DND-41 (cell line): ENCODE results near the gene ACE.

ENCODE experiments used
- ATAC-seq: fragments of 200-7000 bp; cut with Tn5 transposase; 3 replicates; pipeline ENCODE4 v1.9.1; 2021; ENCODE audit warnings: low read depth; ENCODE audit not compliant: insufficient read depth
- DNase-seq: peaks from one replicate; pipeline ENCODE4 v3.0.0-alpha.2; 2020
- H2AFZ ChIP-seq: 2 replicates; pipeline ENCODE4 v1.6.0; 2012; ENCODE audit warnings: low read depth, low read length
- H3K27ac ChIP-seq: 2 replicates; pipeline ENCODE4 v1.5.1; 2012; ENCODE audit warnings: low read length, inconsistent platforms
- H3K27me3 ChIP-seq: fragments of 200-600 bp; sonication (generic); 2 replicates; pipeline ENCODE4 v1.6.0; 2012; ENCODE audit warnings: low read length, mild to moderate bottlenecking, inconsistent platforms; ENCODE audit not compliant: insufficient read depth, poor library complexity
- H3K36me3 ChIP-seq: 2 replicates; pipeline ENCODE4 v1.5.1; 2012; ENCODE audit warnings: low read length, inconsistent platforms; ENCODE audit not compliant: insufficient read depth
- H3K4me1 ChIP-seq: 2 replicates; pipeline ENCODE4 v1.5.1; 2012; ENCODE audit warnings: mild to moderate bottlenecking, low read length; ENCODE audit not compliant: insufficient read depth
- H3K4me2 ChIP-seq: 2 replicates; pipeline ENCODE4 v1.6.0; 2012; ENCODE audit warnings: mild to moderate bottlenecking, moderate library complexity, low read length, inconsistent platforms; ENCODE audit not compliant: insufficient read depth
- H3K4me3 ChIP-seq, 2 experiments: fragments of 200-600 bp in 1 of 2; shearing (Covaris generic) in 1 of 2; 2 replicates each; pipeline ENCODE4 v1.5.1; 2012 to 2016; ENCODE audit warnings: inconsistent platforms in 2 of 2, low read length in 2 of 2, mild to moderate bottlenecking in 2 of 2, low read depth in 1 of 2, moderate library complexity in 1 of 2
- H3K79me2 ChIP-seq: 2 replicates; pipeline ENCODE4 v1.6.0; 2012; ENCODE audit warnings: low read length, inconsistent platforms; ENCODE audit not compliant: insufficient read depth
- H3K9ac ChIP-seq: 2 replicates; pipeline ENCODE4 v1.6.0; 2012; ENCODE audit warnings: low read depth, mild to moderate bottlenecking, inconsistent platforms, low read length, moderate library complexity
- H3K9me3 ChIP-seq: 2 replicates; pipeline ENCODE4 v1.5.1; 2012; ENCODE audit warnings: low read length, moderate library complexity, mild to moderate bottlenecking, inconsistent platforms; ENCODE audit not compliant: insufficient read depth, severe bottlenecking
- H4K20me1 ChIP-seq: 2 replicates; pipeline ENCODE4 v1.6.0; 2012; ENCODE audit warnings: low read length; ENCODE audit not compliant: insufficient read depth
- EZH2 ChIP-seq: IDR thresholded peaks from 3 replicates; pipeline ENCODE4 v1.6.1; 2012; ENCODE audit warnings: borderline replicate concordance, low read depth, mild to moderate bottlenecking, moderate library complexity, low read length, inconsistent platforms; ENCODE audit not compliant: severe bottlenecking
- TF ChIP-seq, protein P1 (sequence below): IDR thresholded peaks from 2 replicates; pipeline ENCODE4 v1.5.1; 2012; ENCODE audit warnings: borderline replicate concordance, low read length, moderate library complexity, mild to moderate bottlenecking; ENCODE audit not compliant: poor library complexity, severe bottlenecking; ENCODE audit errors: extremely low read depth

The ACE gene

DNA sequence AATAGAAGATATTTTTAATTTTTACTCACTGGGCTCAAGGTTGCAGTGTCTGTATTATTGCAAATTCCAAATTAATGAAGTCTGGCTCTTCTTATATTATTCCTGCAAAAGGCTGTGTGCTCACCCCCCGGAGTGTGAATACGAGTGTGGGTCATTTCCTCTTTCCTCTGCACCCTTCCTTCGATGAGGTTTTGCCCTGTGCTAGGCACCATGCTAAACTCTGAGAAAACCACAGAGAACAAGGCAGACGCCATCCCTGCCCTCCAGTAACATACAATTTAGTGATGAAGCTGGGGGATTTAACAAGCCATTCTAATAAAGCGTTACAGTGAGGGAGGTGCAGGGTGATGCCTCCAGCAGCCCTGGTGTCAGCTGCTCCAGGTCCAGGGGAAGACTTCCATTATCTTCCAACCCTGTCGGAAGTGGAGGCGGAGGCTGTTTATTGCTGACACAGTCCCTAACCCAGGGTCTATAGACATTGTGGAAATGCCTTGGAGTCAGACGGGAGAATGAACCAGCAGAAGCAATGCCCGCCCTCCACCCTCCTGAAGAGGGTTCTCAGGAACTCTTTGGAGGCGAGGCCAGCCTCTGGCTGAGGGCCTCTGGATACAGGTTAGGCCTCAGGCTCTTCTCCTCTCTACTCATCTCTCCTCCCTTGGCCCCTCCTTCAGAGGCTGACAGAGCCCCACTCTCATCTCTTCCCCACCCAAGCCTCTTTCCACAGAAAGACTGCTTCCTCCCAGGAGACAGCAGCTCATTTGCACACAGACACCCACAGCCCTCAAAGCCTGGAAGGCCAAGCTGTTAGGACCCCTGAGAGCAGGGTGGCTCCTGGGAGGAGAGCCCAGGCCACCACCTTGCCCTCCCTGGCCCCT, 2.0 kb upstream of the ACE start:
- Histone ChIP-seq H3K79me2 (no peaks in the 10 kb centered on the region), H4K20me1 (peaks cover 24% of the 10 kb centered on the region), H3K9ac (no peak overlapping the region), H3K27me3 (peaks cover 44% of the 10 kb centered on the region), H3K27ac (no peak overlapping the region), H3K4me1 (peaks cover 21% of the 10 kb centered on the region), H2AFZ (no peak overlapping the region), H3K9me3 (no peaks in the 10 kb centered on the region), H3K4me3 (no peak overlapping the region), H3K36me3 (no peaks in the 10 kb centered on the region), H3K4me2 (no peak overlapping the region)
- ATAC-seq (no peak), DNase-seq (no peak)
- TF ChIP-seq EZH2, result no peak
- TF ChIP-seq, protein P1, sequence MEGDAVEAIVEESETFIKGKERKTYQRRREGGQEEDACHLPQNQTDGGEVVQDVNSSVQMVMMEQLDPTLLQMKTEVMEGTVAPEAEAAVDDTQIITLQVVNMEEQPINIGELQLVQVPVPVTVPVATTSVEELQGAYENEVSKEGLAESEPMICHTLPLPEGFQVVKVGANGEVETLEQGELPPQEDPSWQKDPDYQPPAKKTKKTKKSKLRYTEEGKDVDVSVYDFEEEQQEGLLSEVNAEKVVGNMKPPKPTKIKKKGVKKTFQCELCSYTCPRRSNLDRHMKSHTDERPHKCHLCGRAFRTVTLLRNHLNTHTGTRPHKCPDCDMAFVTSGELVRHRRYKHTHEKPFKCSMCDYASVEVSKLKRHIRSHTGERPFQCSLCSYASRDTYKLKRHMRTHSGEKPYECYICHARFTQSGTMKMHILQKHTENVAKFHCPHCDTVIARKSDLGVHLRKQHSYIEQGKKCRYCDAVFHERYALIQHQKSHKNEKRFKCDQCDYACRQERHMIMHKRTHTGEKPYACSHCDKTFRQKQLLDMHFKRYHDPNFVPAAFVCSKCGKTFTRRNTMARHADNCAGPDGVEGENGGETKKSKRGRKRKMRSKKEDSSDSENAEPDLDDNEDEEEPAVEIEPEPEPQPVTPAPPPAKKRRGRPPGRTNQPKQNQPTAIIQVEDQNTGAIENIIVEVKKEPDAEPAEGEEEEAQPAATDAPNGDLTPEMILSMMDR, result no peak

DNA sequence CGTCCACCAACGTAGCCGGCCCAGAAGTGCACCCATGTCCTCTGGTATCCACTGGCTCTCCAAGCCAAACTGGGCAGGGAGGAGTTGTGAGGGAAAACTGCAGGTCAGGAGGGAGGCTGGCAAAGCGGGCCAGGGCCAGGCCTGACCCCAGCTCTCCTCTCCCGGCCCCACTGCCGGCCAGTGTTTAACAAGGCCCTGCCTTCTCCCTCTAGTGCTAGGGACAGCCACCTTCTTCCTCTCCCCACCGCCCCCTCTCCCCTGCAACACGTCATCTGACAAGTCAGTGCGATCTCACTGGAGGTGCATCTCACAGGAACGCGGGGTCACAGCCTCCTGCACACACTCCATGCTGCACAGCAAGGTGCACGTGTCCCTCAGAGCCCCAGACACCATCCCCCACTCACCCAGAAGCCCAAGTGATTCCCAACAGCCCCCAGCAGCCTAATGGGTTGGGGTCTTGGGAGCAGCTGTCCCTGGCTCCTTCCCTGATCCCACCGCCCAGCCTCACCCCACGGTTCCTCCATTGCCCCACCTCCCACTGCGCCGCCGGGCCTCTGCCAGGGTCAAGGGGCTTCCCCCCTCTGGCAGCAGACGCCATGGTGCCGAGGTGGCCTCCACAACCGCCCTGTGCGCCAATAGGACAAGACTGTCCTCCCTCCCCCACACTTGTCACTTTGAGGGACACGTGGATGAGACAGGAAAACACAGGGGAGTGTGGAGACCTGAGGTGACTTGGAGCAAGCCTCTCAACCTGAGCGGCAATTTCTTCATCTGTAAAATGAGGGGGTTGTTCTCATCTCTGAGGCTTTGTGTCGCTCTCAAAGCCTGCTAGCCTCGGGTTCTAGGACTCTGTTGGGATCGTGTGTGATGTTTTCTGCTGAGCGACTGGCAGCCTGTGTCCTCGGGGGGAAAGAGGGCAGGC, 1.1 kb upstream of the ACE start:
- DNase-seq, result no peak
- TF ChIP-seq EZH2, result no peak
- TF ChIP-seq, protein P1, result no peak
- Histone ChIP-seq H3K9ac (no peak overlapping the region), H3K27me3 (peaks cover 44% of the 10 kb centered on the region), H3K4me2 (peak overlapping the region; percentile 89), H3K79me2 (no peaks in the 10 kb centered on the region), H3K27ac (no peak overlapping the region), H4K20me1 (peaks cover 25% of the 10 kb centered on the region), H2AFZ (no peak overlapping the region), H3K9me3 (no peaks in the 10 kb centered on the region), H3K4me1 (peaks cover 21% of the 10 kb centered on the region), H3K36me3 (no peaks in the 10 kb centered on the region), H3K4me3 (peak overlapping the region in 1 of 2 experiments; percentile 58; a peak in 1 of 4 replicates)
- no peak; the same call in 2 of the 3 replicates for ATAC-seq

DNA sequence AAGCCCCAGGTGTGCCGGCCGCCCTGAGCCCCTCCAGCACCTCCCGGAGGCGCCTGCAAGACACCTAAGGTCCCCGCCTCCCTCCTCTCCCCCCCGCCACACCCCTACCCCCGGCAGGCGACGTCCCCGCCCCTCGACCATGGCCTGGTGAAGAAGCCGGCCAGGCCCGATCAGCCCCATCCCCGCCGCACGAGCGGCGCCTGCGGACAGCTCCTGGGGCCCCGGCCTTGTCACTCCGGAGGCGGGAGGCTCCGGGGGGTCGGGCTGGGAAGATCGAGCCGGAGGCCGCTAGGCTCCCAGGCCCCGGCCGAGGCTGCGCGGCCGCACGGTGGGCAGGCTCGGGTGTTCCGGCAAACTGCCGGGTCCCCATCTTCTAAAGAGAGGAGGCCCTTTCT, 405 bp upstream of the ACE start:
- DNase-seq (no peak), ATAC-seq (peak; percentile 15)
- Histone ChIP-seq H3K27ac (no peak overlapping the region), H4K20me1 (peaks cover 25% of the 10 kb centered on the region), H3K4me1 (peaks cover 21% of the 10 kb centered on the region), H3K79me2 (no peaks in the 10 kb centered on the region), H3K9me3 (no peaks in the 10 kb centered on the region), H3K27me3 (peaks cover 44% of the 10 kb centered on the region), H3K9ac (peak overlapping the region; percentile 38; the same call in 1 of the 2 replicates), H3K36me3 (no peaks in the 10 kb centered on the region), H3K4me3 (peak overlapping the region; percentile 8 to 58; a peak in 3 of 4 replicates), H2AFZ (no peak overlapping the region), H3K4me2 (peak overlapping the region; percentile 89)
- no peak for TF ChIP-seq EZH2
- TF ChIP-seq, protein P1, result no peak
